ENCODE results near the gene PPP1R3G. TPM values are rescaled to one million over a fixed set of nuclear protein-coding genes. Genes with fewer than 3 reads are reported as not detected.

PPP1R3G gene
- polyA plus RNA-seq, 2 of the 4 experiments (the other 2 are of a cell fraction) = 0.21 to 0.72 TPM

DNA sequence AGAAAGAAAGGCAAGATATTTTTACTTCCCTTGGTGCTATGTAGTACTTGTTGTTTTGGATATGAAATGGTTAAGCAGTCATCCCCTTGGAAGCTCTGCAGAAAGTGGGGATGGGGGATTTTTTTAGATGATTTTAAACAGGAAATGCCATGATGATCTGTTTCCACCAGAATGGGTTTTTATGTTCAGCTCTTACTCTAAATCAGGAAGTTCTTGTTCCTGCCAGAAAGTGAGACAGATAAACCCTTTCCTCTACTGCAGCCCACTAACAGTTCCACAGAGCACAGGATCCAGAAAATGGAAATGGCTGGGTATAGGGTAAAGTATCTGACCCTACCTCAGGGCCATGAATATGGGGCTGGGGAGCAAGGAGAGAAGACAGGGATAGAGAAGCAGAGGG is 32.1 kb upstream of the PPP1R3G start (continued):
- TF ChIP-seq NPAS2 (CRISPR knock-in tag; IDR thresholded peaks at IDR 0.05; ENCODE audit: borderline replicate concordance) (no peak), HOXB5 (CRISPR knock-in tag; IDR thresholded peaks at IDR 0.05) (no peak)

- CTCF ChIA-PET = no interaction called here
- POLR2A ChIA-PET = no interaction called here
- H3K4me1 ChIP-seq = no peaks in the 10 kb centered on the region
- TF ChIP-seq CHD4 (IDR thresholded peaks at IDR 0.05; ENCODE audit: borderline replicate concordance) = no peak
- no peak for TF ChIP-seq TP53 (CRISPR knock-in tag; IDR thresholded peaks at IDR 0.05)
- TF ChIP-seq ELK1 (IDR thresholded peaks at IDR 0.05; ENCODE audit: low read depth, low read length) = no peak
- no peak for TF ChIP-seq RFX5 (IDR thresholded peaks at IDR 0.05)
- TF ChIP-seq CHD2 (IDR thresholded peaks at IDR 0.05; ENCODE audit: low read length, partially characterized antibody) = no peak
- TF ChIP-seq, protein P1, sequence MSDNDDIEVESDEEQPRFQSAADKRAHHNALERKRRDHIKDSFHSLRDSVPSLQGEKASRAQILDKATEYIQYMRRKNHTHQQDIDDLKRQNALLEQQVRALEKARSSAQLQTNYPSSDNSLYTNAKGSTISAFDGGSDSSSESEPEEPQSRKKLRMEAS (IDR thresholded peaks at IDR 0.05) = no peak
- no peak for TF ChIP-seq ZFP36 (IDR thresholded peaks at IDR 0.05; ENCODE audit: borderline replicate concordance, partially characterized antibody)
- TF ChIP-seq EP300 (IDR thresholded peaks at IDR 0.05) = no peak
- TF ChIP-seq PBX3 (IDR thresholded peaks at IDR 0.05) = no peak
- TF ChIP-seq RCOR1 (IDR thresholded peaks at IDR 0.05; ENCODE audit: low read depth, low read length) = no peak
- no peak for TF ChIP-seq RAD21 (conservative IDR thresholded peaks at IDR 0.05 in 1 of 2, IDR thresholded peaks at IDR 0.05 in 1 of 2)
- no peak overlapping the region for H3K4me2 ChIP-seq
- FAIRE-seq (no peak), DNase-seq (ENCODE audit: low read depth in 1 of 2, low spot score in 1 of 2) (no peak), ATAC-seq (no peak)
- H3K4me3 ChIP-seq = no peak overlapping the region
- H3K9me3 ChIP-seq = peaks cover 21% of the 10 kb centered on the region; the same call in 2 of the 3 replicates
- 29% methylated on average over 1 of the region's 1 CpG for WGBS (ENCODE audit: missing lambda C conversion rate)
- no peak overlapping the region for H3K27ac ChIP-seq
These were observed 31.3 kb upstream of the PPP1R3G start for GRCh38 chr6:5053864-5054244.

GRCh38 chr6:5054245-5054873 is 30.8 kb upstream of the PPP1R3G start:
- ChIA-PET CTCF (interaction anchor here (0.5 kb wide), 1 partner anchor 1095 kb away, joined by 4 read pairs; no protein-coding TSS in a partner anchor), POLR2A (no interaction called here)
- FAIRE-seq (no peak), DNase-seq (ENCODE audit: low read depth in 1 of 2, low spot score in 1 of 2) (no peak), ATAC-seq (no peak)
- Histone ChIP-seq H3K4me3 (no peak overlapping the region), H3K9me3 (peaks cover 17% of the 10 kb centered on the region; the same call in 2 of the 3 replicates), H3K4me1 (no peaks in the 10 kb centered on the region), H3K4me2 (no peak overlapping the region), H3K27ac (no peak overlapping the region)
- TF ChIP-seq ESRRA (IDR thresholded peaks at IDR 0.05; ENCODE audit: borderline replicate concordance, low read length) (no peak), FOXS1 (CRISPR knock-in tag; IDR thresholded peaks at IDR 0.05) (no peak), MYC (IDR thresholded peaks at IDR 0.05; ENCODE audit: borderline replicate concordance, low read length) (no peak), CEBPB (IDR thresholded peaks at IDR 0.05) (no peak), NR3C1 (IDR thresholded peaks at IDR 0.05) (no peak), EHMT2 (IDR thresholded peaks at IDR 0.05; ENCODE audit: low read depth) (no peak), PBX3 (IDR thresholded peaks at IDR 0.05) (no peak), HEYL (CRISPR knock-in tag; IDR thresholded peaks at IDR 0.05) (no peak), NPAS2 (CRISPR knock-in tag; IDR thresholded peaks at IDR 0.05; ENCODE audit: borderline replicate concordance) (no peak), FOSB (CRISPR knock-in tag; IDR thresholded peaks at IDR 0.05) (no peak), RCOR1 (IDR thresholded peaks at IDR 0.05; ENCODE audit: low read depth, low read length) (no peak), PHF8 (IDR thresholded peaks at IDR 0.05; ENCODE audit: borderline replicate concordance, low read depth) (no peak), HMGXB4 (CRISPR knock-in tag; IDR thresholded peaks at IDR 0.05; ENCODE audit: borderline replicate concordance) (no peak), ZFP36 (IDR thresholded peaks at IDR 0.05; ENCODE audit: borderline replicate concordance, partially characterized antibody) (no peak)
- TF ChIP-seq, protein P2, sequence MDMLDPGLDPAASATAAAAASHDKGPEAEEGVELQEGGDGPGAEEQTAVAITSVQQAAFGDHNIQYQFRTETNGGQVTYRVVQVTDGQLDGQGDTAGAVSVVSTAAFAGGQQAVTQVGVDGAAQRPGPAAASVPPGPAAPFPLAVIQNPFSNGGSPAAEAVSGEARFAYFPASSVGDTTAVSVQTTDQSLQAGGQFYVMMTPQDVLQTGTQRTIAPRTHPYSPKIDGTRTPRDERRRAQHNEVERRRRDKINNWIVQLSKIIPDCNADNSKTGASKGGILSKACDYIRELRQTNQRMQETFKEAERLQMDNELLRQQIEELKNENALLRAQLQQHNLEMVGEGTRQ (IDR thresholded peaks at IDR 0.05) = no peak
- 38% methylated on average over 6 of the region's 6 CpGs for WGBS (ENCODE audit: missing lambda C conversion rate)
